Left forelimb (tissue), 1 donor: ENCODE data around the gene RGS19.
A peak's percentile ranks its signal among the peaks of the same experiment; 100 is the strongest.
"Not testable (repeated sequence)": the region's sequence is repeated elsewhere in the genome, so short reads cannot be mapped to it uniquely, and the experiment has no call there.

Experiments
- DNase-seq: peaks from one replicate; pipeline ENCODE4 v3.0.0-alpha.2; 2018; ENCODE audit warnings: low spot score

RGS19 gene

DNA sequence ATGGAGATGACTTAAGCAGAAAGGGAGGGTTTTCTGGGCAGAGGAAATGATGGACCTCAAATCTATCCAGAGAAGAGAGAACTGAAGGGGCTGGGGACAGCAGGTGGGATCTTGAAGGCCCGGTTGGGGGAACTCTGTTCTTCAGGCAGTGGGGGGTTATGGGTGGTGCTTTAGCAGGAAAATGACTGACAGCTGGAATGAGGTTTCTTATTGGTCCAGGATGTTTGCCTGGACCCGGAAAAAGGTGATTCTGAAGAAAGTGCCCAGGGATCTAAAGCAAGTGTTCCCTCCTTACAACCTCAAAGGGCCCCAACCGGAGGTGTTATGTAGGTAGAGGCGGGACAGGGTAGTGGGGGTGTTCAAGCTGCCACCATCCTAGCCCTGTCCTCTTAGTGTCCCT is 16.1 kb upstream of the RGS19 start:
- DNase-seq = no peak

DNA sequence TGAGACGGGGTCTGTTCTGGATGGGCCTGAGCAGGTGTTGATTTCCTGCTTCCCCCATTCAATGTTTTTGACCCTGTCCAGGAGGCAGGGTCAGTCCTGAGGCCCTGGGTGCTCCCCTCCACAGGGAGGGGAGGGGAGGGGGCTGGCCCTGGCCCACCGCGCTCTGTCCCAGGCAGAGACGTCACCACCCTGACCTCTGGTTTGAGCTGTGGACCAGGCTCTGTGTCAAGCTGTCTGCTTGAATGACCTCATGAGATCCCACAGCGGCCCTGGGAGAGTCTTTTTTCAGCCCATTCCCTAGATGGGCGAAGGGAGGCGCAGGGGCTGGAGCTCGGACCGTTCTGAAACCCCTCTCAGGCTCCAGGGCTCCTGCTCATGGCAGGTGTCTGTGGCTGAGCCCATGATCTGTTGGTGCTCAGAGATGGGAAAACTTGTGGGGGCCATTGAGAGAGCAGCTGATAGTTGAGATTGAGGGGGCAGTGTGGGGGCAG is 13.7 kb upstream of the RGS19 start:
- no peak for DNase-seq

DNA sequence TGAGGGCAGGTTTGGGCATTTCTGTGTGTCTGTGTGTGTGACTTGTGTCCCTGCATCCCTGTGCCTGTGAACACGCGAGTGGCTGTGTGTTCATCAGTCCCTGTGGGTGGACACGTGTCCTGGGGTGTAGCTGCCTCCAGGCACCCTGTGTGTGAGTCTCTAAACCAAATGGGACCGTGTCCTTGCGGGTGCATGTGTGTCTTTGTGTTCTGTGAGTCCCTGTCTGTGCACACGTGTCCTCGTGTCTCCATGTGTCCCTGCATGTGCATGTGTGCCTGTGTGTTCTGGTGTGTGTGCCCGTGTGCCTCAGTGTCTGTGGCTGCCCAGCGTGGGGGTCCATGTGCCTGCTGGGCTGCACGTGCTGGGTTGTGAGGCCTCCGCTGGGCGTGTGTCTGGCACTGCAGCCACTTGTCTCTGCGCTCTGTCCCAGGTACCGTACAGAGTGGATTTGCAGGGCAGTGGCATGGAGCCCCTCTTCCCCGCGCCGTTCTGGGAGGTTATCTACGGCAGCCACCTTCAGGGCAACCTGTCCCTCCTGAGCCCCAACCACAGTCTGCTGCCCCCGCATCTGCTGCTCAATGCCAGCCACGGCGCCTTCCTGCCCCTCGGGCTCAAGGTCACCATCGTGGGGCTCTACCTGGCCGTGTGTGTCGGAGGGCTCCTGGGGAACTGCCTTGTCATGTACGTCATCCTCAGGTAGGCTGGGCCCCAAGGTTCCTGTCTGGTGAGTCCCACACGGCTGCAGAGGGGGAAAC is 13.1 kb upstream of the RGS19 start:
- DNase-seq = no peak

DNA sequence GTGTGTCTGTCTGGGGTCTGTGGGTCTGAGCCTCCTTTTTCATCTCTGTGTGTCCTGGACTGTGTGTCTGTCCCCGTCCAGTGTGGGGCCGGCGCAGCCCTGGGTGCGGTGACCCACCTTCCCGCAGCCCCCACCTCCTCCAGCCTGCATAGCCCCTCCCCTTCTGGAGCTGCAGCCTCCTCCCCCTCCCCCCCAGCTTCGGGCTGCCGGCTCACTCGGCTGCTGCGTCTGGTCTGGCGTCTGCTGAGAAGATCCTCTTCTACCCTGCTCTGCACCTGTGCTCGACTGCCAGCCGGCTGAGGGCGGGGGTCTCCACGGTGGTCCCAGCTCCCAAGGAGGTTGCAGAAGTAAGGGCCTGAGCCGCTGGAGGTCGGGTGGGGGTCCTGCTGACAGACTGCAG is 12.5 kb upstream of the RGS19 start:
- DNase-seq = no peak

DNA sequence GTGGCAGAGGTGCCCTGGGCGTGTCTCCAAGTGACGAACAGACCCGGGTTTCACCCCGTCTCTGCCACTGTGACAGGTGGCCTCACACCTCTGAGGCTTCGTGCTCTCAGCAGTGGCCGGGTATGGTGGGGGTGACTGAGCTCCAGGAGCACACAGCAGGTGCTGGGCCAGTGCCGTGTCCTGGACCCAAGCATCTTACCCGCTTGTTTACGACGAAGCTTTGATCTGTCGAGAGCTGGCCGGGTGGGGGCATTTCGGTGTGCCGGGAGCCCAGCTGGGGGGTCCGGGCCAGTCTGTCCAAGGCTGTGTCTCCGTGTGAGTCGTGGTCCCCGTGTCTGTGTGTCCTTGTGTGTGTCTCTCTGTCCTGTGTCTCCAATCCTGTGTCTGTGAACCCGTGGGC is 12.0 kb upstream of the RGS19 start:
- DNase-seq = no peak

DNA sequence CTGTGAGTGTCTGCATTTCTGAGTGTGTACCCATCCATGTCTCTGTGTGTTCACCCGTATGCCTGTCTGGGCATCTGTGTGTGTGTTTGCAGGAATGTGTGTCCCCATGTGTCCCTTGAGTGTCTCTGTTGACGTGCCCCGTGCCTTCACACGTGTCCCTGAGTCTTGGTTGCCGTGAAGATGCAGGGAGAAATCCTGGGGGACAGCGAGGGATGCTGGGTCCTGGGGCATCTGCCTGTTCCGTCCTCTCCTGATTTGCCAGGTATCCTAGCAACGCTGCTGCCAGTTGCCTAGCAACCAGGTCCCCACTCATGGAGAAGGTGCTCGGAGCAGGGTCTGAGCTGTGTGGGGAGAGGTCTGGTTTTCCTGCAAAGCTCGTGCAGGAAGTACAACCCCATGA is 10.8 kb upstream of the RGS19 start:
- DNase-seq = no peak

DNA sequence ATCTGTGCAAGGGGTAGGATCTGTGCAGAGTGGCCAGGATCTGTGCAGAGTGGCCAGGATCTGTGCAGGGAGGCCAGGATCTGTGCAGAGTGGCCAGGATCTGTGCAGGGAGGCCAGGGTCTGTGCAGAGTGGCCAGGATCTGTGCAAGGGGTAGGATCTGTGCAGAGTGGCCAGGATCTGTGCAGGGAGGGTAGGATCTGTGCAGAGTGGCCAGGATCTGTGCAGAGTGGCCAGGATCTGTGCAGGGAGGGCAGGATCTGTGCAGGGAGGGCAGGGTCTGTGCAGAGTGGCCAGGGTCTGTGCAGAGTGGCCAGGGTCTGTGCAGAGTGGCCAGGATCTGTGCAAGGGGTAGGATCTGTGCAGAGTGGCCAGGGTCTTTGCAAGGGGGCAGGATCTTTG is 9.3 kb upstream of the RGS19 start:
- DNase-seq = not testable (repeated sequence)

DNA sequence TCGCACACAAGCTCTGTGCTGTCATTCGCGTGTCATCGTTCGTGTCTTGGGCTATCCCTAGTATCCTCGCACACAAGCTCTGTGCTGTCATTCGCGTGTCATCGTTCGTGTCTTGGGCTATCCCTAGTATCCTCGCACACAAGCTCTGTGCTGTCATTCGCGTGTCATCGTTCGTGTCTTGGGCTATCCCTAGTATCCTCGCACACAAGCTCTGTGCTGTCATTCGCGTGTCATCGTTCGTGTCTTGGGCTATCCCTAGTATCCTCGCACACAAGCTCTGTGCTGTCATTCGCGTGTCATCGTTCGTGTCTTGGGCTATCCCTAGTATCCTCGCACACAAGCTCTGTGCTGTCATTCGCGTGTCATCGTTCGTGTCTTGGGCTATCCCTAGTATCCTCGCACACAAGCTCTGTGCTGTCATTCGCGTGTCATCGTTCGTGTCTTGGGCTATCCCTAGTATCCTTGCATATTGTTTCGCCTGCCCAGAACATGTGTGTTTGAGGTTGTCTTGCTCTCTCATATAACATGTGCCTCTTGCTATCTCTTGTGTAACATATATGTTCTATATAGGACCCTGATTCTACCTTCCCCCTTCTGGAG is 8.0 kb upstream of the RGS19 start:
- not testable (repeated sequence) for DNase-seq

DNA sequence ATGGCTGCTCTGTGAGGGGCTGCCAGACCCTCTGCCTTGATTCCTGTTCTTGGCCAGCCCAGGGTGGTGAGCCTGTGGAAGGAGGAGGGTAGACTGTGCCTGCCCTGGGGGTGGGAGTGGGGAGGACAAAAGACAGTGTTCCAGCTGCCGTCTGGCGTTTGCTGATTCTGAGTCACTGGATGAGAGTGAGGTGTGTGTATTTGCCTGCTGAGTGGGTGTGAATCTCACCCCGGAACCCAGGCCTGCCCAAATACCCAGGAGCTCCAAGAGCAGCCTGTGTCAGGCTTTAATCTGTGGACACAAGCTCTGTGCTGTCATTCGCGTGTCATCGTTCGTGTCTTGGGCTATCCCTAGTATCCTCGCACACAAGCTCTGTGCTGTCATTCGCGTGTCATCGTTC is 7.5 kb upstream of the RGS19 start:
- DNase-seq = no peak

DNA sequence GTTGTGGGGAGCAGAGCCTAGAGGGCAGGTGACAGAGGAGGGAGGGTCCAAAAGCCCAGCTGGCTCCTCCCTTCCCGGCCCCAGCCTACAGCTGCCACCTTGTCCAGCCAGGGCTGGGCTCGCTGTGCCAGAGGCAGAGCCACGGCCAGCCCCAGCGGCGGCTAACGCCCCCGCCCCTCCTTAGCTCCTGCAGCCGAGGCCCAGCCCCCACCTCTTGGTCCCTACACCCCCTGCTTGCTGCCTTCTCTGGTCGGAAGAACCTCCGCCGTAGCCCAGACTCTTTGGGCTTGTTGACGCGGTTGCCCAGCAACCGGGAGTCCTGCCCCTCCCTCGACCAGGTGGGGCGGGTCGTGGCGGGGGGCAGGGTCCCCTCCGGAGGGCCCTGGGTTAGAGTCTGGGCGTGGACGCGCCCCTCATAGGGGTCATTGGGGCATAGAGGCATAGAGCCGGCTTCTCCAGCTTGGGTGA is 5.4 kb upstream of the RGS19 start:
- no peak for DNase-seq

DNA sequence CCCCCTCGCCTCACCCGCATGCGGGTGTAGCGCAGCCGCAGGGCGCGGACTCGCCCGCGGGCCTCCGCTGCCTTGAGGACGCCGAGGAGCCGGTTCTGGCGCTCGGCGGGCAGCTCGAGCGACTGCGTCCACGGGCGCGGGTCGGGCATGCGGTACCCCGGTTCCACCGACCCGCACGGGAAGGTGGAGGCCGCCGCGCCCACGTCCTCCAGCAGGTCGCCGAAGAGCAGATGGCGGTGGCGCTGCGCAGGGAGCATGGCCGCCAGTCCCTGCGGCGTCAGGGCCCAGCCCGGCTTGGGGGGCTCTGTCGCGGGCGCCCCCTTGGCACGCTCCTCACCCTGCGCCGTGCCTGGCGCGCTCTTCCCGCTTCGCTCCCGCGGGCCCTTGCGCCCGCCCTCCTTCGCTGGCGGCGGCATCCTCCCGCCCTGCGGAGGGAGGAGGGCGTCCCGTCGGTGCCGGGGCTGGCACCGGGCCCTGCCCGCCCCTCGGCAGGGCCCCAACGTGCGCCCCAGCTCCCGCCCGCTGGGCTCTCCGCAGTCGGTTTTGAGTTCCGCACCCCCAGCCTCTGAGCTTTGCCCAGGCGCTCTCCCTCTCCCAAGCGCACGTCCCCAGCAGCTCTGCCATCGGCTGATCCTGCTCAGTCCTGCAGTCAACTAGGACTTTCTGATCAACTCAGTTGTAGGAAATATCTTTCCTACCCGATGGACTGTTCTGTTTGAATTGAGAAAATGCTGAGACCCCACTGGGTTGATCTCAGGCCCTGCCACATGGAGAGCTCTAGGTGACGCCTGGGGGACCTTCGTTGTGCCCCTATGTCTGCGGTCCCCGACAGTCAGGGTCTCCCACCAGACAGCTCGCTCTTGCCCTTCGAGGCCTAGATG is 4.7 kb upstream of the RGS19 start, which contains the start of gene LKAAEAR1:
LKAAEAR1 (minus strand) TSS at position 595 of the 881 bp plus-strand sequence; CDS start at position 416, 179 bp downstream.
- DNase-seq = no peak

DNA sequence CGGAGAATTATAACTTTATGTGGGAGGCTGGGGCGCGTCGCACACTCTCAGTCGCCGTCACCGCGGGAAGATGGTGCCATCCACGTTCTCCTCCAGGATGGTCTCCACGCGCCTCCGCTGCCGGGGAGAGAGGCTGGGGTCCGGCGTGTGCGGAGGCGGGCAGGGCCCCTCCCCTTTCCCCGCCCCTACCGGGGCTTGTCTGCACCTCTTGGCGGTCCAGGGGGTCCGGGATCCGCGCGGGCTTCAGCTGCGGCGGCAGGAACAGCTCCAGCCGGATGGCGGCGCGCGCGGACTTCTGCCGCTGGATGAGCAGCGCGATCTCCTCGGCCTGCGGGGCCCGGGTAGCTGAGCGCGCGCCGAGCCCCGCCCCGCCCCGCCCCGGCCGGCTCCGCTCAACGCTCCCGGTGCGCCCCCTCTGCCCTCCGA is 4.1 kb upstream of the RGS19 start:
- DNase-seq = peak; percentile 84

DNA sequence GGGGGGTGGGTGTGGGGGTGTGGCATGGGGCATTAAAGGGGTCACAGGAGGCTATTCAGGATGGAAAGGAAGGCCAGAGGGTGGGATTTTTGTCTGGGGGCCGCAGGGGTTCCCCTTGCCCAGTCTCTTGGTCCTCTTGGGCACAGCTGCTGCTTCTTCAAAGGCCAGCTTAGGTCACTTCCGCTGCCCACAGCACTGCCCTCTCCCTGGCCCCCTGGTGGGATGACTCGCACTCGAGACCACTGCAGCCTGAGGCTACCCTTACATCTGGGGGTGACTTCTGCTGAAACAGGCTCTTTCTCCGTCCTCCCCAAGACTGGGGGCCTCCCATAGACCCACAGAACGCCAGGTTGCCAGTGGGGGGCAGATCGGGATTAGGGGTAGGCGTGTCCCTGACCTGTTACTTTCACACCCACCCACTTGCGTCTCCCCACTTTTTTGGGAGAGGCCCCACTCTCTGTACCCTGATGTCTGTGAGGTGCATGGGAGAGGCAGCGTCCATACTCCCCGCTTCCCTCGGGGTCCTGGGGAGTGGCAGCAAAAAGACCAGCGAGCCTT is 3.6 kb upstream of the RGS19 start:
- no peak for DNase-seq

DNA sequence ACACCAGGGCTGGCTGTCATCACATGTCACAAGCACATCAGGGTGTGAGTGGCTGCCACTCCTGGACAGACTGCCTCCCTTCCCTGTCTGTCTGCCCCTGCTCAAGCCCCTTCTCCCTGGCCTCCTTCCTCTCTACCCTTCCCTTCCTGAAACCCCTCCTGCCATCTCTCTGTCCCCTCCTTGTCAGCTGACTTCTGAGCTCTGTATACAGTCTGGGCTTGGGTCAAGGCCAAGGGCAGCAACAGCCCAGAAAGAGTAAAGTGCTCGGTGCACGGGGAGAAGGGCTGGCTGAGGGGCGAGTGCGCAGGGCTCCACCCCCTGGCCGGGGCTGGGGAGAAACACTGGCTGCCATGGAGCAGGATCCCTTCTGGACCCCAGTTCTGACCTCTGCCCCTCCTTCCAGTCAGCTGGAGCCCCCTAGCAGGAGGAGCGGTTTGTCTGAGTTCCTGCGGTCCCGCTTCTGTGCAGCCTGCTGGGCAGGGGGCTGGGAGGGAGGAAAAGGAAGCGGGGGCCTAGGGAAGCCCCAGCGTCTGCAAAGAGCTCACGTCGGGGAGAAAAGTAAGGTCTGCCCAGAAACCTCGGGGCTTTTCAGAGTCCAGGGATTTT is 2.9 kb upstream of the RGS19 start:
- no peak for DNase-seq

DNA sequence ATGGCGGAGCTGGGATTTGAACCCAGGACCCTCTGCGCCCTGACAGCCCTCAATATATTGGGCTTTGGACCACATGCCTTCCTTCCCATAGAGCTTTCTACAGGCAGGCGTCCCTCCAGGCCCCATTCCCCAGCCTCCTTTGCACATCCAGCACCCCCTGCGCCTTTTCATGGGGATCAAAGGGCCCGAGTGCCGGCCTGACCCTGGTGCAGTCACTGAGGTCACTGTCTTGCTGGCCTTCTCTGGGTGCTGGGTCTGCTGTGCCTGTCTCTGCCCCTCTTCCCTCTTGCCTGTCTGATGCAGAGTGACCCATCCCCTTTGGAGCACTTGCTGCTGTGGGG is 2.3 kb upstream of the RGS19 start:
- DNase-seq = no peak

DNA sequence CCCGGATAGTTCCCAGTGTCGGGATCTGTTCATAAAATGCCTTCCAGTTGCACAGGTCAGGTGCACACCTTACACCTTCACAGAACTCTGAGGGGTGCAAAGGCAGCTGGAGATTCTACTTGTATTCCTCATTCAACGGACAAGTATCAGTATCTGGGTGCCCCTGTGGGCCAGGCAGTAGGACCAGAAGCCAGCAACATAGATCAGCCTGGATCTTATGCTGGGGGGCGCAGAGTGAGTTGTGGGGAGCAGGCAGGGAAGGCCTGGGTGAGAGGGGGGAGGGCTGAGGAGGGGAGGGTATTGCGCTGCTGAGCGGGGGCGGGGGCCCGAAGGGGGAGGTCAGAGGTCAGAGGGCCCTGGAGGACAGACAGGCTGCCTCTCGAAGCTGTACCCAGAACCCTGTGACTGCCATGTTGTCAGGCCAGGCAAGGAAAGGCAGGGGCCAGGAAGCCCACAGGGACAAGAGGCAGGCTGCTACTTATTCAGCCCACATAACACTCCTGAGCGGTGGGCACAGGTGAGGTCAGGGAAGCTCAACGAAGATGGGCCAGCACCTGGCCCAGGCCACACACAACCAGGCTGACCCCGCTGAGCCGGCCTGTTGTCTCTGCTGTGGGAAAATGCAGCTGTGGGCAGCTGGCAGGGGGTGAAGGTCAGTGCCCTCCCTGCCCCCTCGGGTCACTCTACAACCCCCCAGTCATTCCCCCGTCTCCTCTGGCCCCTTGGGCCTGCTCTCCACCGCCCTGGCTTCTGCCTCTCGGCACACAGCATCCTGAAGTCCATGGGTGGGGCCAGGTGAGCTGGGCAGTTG is 1.7 kb upstream of the RGS19 start:
- DNase-seq = no peak

DNA sequence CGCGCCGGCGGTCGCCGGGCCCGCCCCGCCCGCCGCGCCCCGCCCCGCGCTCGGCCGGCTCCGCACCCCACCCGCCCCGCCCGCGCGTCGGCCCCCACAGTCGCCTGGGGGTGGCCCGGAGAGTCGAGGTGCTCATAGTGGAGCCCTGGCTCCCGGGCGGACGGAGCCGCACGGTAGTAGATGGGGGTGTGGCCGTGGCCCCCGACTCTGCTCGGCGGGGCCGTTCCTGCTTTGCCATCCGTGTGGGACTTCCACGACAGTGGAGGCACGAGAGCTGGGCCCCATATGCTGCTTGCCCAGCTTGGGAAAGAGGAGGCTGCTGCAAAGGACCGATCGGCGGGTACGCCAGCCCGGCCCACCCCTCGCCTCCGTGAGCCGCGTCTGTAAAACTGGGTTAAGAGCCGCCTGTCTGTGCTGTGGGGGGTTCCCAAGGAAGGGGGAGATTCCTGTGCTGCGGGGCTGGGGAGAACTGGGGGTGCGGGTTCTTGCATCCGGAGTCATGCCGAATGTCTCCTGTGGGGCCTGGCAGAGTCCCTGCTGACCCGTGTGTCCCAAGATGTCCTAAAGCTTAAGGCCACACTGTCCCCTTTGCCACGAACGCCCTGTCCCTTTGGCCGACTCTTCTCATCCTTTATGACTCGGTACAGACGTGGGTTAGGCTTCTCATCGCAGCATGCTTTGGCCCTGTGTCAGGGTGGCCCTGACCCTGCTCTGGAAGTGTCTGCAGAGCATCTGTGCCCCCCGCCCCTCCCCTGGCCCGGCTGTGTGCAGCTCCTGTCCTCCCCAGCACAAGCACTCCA is 895 bp upstream of the RGS19 start, which contains the start of gene OPRL1:
OPRL1 (plus strand) TSS at position 70 of the 800 bp plus-strand sequence. CDS start 12,639 bp downstream, outside the sequence.
- no peak for DNase-seq

DNA sequence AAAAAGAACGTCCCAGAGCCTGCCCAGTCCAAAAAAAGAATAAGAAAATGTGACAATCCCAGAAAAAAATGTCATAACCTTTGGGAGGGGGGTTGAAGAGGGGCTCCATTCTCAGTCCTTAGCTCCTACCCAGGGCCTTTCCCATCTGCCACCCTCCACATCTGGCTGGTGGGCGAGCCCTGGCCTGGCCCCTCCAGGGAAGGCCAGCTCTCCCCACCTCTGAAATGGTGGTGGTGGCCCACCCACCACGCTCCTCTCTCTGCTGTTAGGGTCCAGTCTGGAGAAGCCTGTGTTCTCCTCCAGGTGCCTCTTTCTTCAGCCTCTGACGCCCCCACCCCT is 415 bp downstream of the RGS19 start:
- DNase-seq = no peak

DNA sequence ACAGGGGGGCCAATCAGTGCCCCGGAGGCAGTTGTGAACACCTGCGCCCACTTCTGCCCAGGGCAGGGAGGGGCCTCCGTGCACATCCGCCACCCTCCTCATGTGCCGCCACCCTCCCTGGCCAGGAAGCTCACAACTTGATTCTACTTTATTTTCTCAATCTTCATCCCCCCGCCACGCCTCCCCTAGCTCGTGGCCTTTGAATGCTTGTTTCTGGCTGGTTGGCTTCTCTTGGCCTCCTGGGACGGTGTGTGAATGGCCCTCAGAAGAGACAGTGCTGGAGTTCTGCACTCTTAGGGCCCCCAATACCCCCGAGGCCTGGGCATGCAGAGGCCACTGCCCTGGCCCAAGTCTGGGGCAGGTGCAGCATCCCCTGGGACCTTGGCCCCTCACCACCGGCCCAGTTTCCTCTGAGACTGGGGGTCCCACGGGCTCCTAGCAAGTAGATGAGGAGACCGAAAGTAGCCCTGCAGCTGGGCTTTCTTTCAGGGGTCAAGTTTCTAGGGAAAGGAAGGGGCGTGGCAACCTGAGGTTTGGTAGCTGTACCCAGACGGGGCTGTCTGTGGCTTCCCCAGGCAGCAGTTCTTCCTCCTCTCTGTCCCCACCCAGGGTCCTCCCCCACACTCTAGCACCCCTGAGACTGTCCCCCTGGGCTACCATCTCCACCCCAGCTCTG is 1.3 kb downstream of the RGS19 start:
- DNase-seq = no peak

DNA sequence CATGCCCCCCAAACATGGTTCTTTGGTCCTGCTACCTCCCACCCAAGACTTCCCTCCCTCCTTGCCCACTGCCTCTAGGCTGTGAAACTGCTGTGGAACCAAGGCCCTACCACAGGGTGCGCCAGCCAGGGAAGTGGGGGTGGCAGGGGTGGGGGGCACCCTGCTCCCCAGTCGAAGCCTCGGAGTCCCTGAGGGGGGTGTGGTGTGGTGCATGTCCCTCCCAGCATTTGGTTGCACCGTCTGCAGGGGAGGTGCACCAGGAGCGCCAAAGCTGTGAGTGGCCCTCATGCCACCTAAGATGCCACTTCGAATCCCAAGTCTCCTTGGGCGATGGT is 1.8 kb downstream of the RGS19 start:
- DNase-seq = no peak
